IMR-90 (cell line): Measurements from ENCODE around the gene LRRK2. TPM values are rescaled to one million over a fixed set of nuclear protein-coding genes. Genes with fewer than 3 reads are reported as not detected.

ENCODE experiments used
- ATAC-seq: fragments of 200-7000 bp; cut with Tn5 transposase; 2 replicates; pipeline ENCODE4 v1.9.1; 2020; ENCODE audit warnings: low read depth, mild to moderate bottlenecking, moderate library complexity
- BruUV-seq: library from RNA; stranded (reverse); fragments of 400-500 nt; replicated peaks from 2 replicates; lab custom pipeline; 2021; lab: Mats Ljungman, UMichigan
- CTCF ChIA-PET: fragments of 300-600 bp; formaldehyde crosslinking; extraction: SDS; loops from one replicate; lab custom pipeline; 2021; ENCODE audit warnings: antibody characterized with exemption; lab: Yijun Ruan, JAX
- POLR2A ChIA-PET: fragments of 300-600 bp; sonication (Branson Sonifier 250); formaldehyde crosslinking; loops from one replicate; lab custom pipeline; 2022; ENCODE audit warnings: antibody characterized with exemption; ENCODE audit not compliant: unreplicated experiment; lab: Charles Lee
- DNase-seq: peaks from one replicate; pipeline ENCODE4 v3.0.0; 2013
- H2AFZ ChIP-seq: replicated peaks from 2 replicates; pipeline ENCODE3; 2013; ENCODE audit warnings: low read length, mild to moderate bottlenecking; ENCODE audit not compliant: poor library complexity
- H2AK5ac ChIP-seq: 2 replicates; pipeline ENCODE4 v1.6.1; 2013; ENCODE audit warnings: low read depth, low read length, inconsistent platforms
- H2AK9ac ChIP-seq: replicated peaks from 2 replicates; pipeline ENCODE3; 2013; ENCODE audit warnings: mild to moderate bottlenecking, low read depth, low read length, moderate library complexity; ENCODE audit not compliant: poor library complexity
- H2BK120ac ChIP-seq: 2 replicates; pipeline ENCODE4 v1.6.1; 2013; ENCODE audit warnings: low read depth, low read length, inconsistent platforms
- H2BK15ac ChIP-seq: 3 replicates; pipeline ENCODE4 v1.6.1; 2013; ENCODE audit warnings: low read depth, low read length, inconsistent platforms
- H2BK20ac ChIP-seq: 2 replicates; pipeline ENCODE4 v1.6.1; 2013; ENCODE audit warnings: low read depth, mild to moderate bottlenecking, inconsistent platforms, low read length, moderate library complexity
- H2BK5ac ChIP-seq: 2 replicates; pipeline ENCODE4 v1.6.1; 2013; ENCODE audit warnings: mild to moderate bottlenecking, low read depth, low read length, inconsistent platforms; ENCODE audit not compliant: poor library complexity, severe bottlenecking
- H3K14ac ChIP-seq: replicated peaks from 2 replicates; pipeline ENCODE4 v1.6.1; 2013; ENCODE audit warnings: low read depth, low read length, inconsistent platforms
- H3K18ac ChIP-seq: 2 replicates; pipeline ENCODE4 v1.6.1; 2013; ENCODE audit warnings: low read depth, low read length, control low read depth
- H3K23ac ChIP-seq: 2 replicates; pipeline ENCODE4 v1.6.1; 2013; ENCODE audit warnings: low read depth, low read length, inconsistent platforms
- H3K27ac ChIP-seq: 2 replicates; pipeline ENCODE4 v1.5.1; 2013; ENCODE audit warnings: mild to moderate bottlenecking, control low read depth, low read length; ENCODE audit not compliant: insufficient read depth
- H3K27me3 ChIP-seq: 2 replicates; pipeline ENCODE4 v1.6.1; 2013; ENCODE audit warnings: low read length; ENCODE audit not compliant: control insufficient read depth, insufficient read depth
- H3K36me3 ChIP-seq: 2 replicates; pipeline ENCODE4 v1.6.1; 2013; ENCODE audit warnings: low read length, mixed read lengths; ENCODE audit not compliant: control insufficient read depth, insufficient read depth
- H3K4ac ChIP-seq: 2 replicates; pipeline ENCODE4 v1.6.1; 2013; ENCODE audit warnings: low read depth, low read length, inconsistent platforms
- H3K4me1 ChIP-seq: 2 replicates; pipeline ENCODE4 v1.6.1; 2013; ENCODE audit warnings: low read length, mixed read lengths; ENCODE audit not compliant: control insufficient read depth, insufficient read depth
- H3K4me2 ChIP-seq: 2 replicates; pipeline ENCODE4 v1.6.1; 2013; ENCODE audit warnings: low read depth, mild to moderate bottlenecking, control low read depth, low read length, moderate library complexity
- H3K4me3 ChIP-seq: 2 replicates; pipeline ENCODE4 v1.5.1; 2013; ENCODE audit warnings: low read depth, mild to moderate bottlenecking, control low read depth, low read length, moderate library complexity; ENCODE audit not compliant: insufficient read depth
- H3K56ac ChIP-seq: 2 replicates; pipeline ENCODE4 v1.6.1; 2013; ENCODE audit warnings: low read length, inconsistent platforms; ENCODE audit not compliant: insufficient read depth; ENCODE audit errors: extremely low read depth
- H3K79me1 ChIP-seq, 2 experiments: 2 replicates each; pipeline ENCODE4 v1.6.1; 2013; ENCODE audit warnings: low read length in 2 of 2, inconsistent platforms in 1 of 2, low read depth in 1 of 2
- H3K9ac ChIP-seq: 2 replicates; pipeline ENCODE4 v1.6.1; 2013; ENCODE audit warnings: low read depth, low read length, control low read depth
- H3K9me1 ChIP-seq: 2 replicates; pipeline ENCODE4 v1.6.1; 2013; ENCODE audit warnings: low read length, inconsistent platforms; ENCODE audit not compliant: insufficient read depth
- H3K9me3 ChIP-seq: 2 replicates; pipeline ENCODE4 v1.6.1; 2013; ENCODE audit warnings: low read length; ENCODE audit not compliant: control insufficient read depth, insufficient read depth
- H4K20me1 ChIP-seq: 2 replicates; pipeline ENCODE4 v1.6.1; 2013; ENCODE audit warnings: low read length, inconsistent platforms; ENCODE audit not compliant: insufficient read depth
- H4K5ac ChIP-seq: 2 replicates; pipeline ENCODE4 v1.6.1; 2013; ENCODE audit warnings: mild to moderate bottlenecking, low read depth, low read length, control low read depth
- H4K8ac ChIP-seq, 2 experiments: 2 replicates each; pipeline ENCODE4 v1.6.1; 2013; ENCODE audit warnings: low read depth in 2 of 2, low read length in 2 of 2, control low read depth in 1 of 2, inconsistent platforms in 1 of 2
- H4K91ac ChIP-seq: 2 replicates; pipeline ENCODE4 v1.6.1; 2013; ENCODE audit warnings: low read depth, low read length, inconsistent platforms; ENCODE audit not compliant: insufficient read depth
- CEBPB ChIP-seq: IDR thresholded peaks from 2 replicates; pipeline ENCODE4 v1.6.1; 2012; ENCODE audit warnings: low read depth, low read length, improper control_type of control experiment
- MAFK ChIP-seq: IDR thresholded peaks from 2 replicates; pipeline ENCODE4 v1.6.1; 2012; ENCODE audit warnings: low read depth, low read length, improper control_type of control experiment
- MAZ ChIP-seq: IDR thresholded peaks from 2 replicates; pipeline ENCODE4 v1.6.1; 2012; ENCODE audit warnings: low read depth, mild to moderate bottlenecking, low read length, improper control_type of control experiment, moderate library complexity, borderline replicate concordance
- MXI1 ChIP-seq: IDR thresholded peaks from 2 replicates; pipeline ENCODE4 v1.6.1; 2012; ENCODE audit warnings: low read depth, mild to moderate bottlenecking, low read length, moderate library complexity, borderline replicate concordance
- RCOR1 ChIP-seq: IDR thresholded peaks from 2 replicates; pipeline ENCODE4 v1.6.1; 2012; ENCODE audit warnings: mild to moderate bottlenecking, low read length, improper control_type of control experiment; ENCODE audit not compliant: insufficient replicate concordance
- WGBS, 2 experiments: methylation state at CpG; one replicate each; pipeline versions ENCODE4 v1.1.5 to v1.1.7; 2013; ENCODE audit warnings: missing lambda C conversion rate in 2 of 2; ENCODE audit not compliant: insufficient read length in 1 of 2; ENCODE audit errors: extremely low coverage in 2 of 2; 5-methylcytosine and 5-hydroxymethylcytosine counted together
- dilution Hi-C: fragments of 300-500 bp; cut with HindIII; formaldehyde crosslinking; loops from one replicate; pipeline ENCODE4 v1.14.3; 2018; ENCODE audit warnings: low sequenced_read_pairs; ENCODE audit not compliant: unreplicated experiment
- in situ Hi-C: fragments of 300-500 bp; cut with MboI; formaldehyde crosslinking; loops from 3 replicates; pipeline ENCODE4 v1.14.3; 2019; ENCODE audit warnings: low sequenced_read_pairs, inconsistent platforms, mixed read lengths
- intact Hi-C: fragments of 100-400 bp; cut with micrococcal nuclease; formaldehyde crosslinking; loops from 2 replicates; pipeline ENCODE4 v1.10.0; 2022
- polyA plus RNA-seq, 3 experiments: library from polyadenylated mRNA; depleted of rRNA; stranded (reverse); fragments of >200 nt; gene quantifications; 2 replicates each; pipeline ENCODE4 v1.2.3, GENCODE V29; 2012; ENCODE audit warnings: low replicate concordance in 1 of 3
- total RNA-seq: library from RNA; depleted of rRNA; stranded (reverse); fragments of >200 nt; gene quantifications from 2 replicates; pipeline ENCODE4 v1.2.3, GENCODE V29; 2012

The LRRK2 gene
- total and polyA plus RNA-seq, 2 of the 4 experiments (the other 2 are of a cell fraction), result 0.17 to 0.54 TPM

- no peak overlapping the region for H3K23ac ChIP-seq
- DNase-seq, result no peak
- H3K56ac ChIP-seq, result no peak overlapping the region; the same call in 1 of the 2 replicates
- no peak overlapping the region for H3K27ac ChIP-seq
- no peaks in the 10 kb centered on the region for H3K27me3 ChIP-seq
- H3K4me1 ChIP-seq, result no peaks in the 10 kb centered on the region
- no peak overlapping the region for H2AFZ ChIP-seq
- no peak overlapping the region for H4K8ac ChIP-seq
- no peak overlapping the region for H2AK5ac ChIP-seq
- ChIA-PET CTCF (no interaction called here), POLR2A (no interaction called here)
- H3K36me3 ChIP-seq, result no peaks in the 10 kb centered on the region
- H3K4me2 ChIP-seq, result no peak overlapping the region
- no peak overlapping the region for H3K18ac ChIP-seq
- no peaks in the 10 kb centered on the region for H4K20me1 ChIP-seq
- no TSS peak for BruUV-seq
- no peak overlapping the region for H4K91ac ChIP-seq
- no peak overlapping the region for H2BK20ac ChIP-seq
- no peak overlapping the region for H3K9ac ChIP-seq
- dilution Hi-C loops (no loop called here), in situ Hi-C loops (no loop called here), intact Hi-C loops (no loop called here)
- TF ChIP-seq MAFK (peak; percentile 81), MAZ (no peak), RCOR1 (no peak), CEBPB (no peak), MXI1 (no peak)
- H3K14ac ChIP-seq, result no peak overlapping the region
- H3K4me3 ChIP-seq, result no peak overlapping the region
- H2BK120ac ChIP-seq, result no peak overlapping the region
- H3K4ac ChIP-seq, result no peak overlapping the region
- H3K9me3 ChIP-seq, result no peaks in the 10 kb centered on the region
- no peak overlapping the region for H4K5ac ChIP-seq
- no CpG with 5 or more reads among the region's 3 CpGs for WGBS, 2 experiments
- H2BK15ac ChIP-seq, result no peak overlapping the region
- H2AK9ac ChIP-seq, result no peak overlapping the region
- H3K9me1 ChIP-seq, result no peaks in the 10 kb centered on the region
- H2BK5ac ChIP-seq, result no peak overlapping the region
- ATAC-seq, result no peak
- H3K79me1 ChIP-seq, result no peaks in the 10 kb centered on the region
Measured at GRCh38 chr12:40292788-40293429, 68.1 kb downstream of the LRRK2 start.
